Measurements from ENCODE around the gene SPOCK1. TPM values are rescaled to one million over a fixed set of nuclear protein-coding genes. Genes with fewer than 3 reads are reported as not detected.

Gene SPOCK1
- total RNA-seq, 1 experiment from 2014 or later: 10.9 TPM

DNA sequence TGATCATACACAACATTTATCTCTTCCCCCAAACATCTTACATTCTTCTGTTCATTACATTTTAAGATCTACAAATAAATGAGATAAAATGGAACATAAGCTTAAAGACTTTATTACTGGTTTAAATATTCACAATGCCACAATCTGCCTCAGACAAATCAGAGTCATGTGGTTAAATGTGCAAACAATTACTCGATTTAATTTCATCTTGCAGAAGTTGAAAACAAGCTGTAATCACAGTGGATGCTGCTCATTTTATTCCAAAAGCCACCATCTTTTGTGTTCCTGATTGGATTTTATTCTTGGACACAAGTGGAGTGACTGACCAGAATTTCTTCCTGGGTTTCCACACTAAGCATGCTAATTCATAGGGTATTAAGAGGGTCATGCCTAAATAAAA is 33.2 kb downstream of the SPOCK1 start:
- no peaks in the 10 kb centered on the region for H4K20me1 ChIP-seq (ENCODE audit: control insufficient read depth, insufficient read depth, insufficient read length)
- H3K56ac ChIP-seq (ENCODE audit: insufficient read length, low read depth, low read length): no peak overlapping the region
- H3K23ac ChIP-seq (ENCODE audit: insufficient read length, low read depth, low read length): no peak overlapping the region
- no peak overlapping the region for H3K14ac ChIP-seq (ENCODE audit: insufficient read depth, low read length)
- Mint-ChIP-seq H3K4me3 (no peak overlapping the region), H3K36me3 (ENCODE audit: insufficient read depth in 1 of 3, low read depth in 3 of 3) (no peaks in the 10 kb centered on the region), H3K27me3 (ENCODE audit: low read depth) (no peaks in the 10 kb centered on the region), H3K27ac (no peak overlapping the region), H3K9me3 (no peaks in the 10 kb centered on the region), H3K4me1 (peaks cover 4 to 6% of the 10 kb centered on the region in 2 experiments)
- H3K4me1 ChIP-seq (ENCODE audit: insufficient read depth, low read length): no peaks in the 10 kb centered on the region
- H3K9ac ChIP-seq (ENCODE audit: extremely low read depth, insufficient read length, low read length): no peak overlapping the region
- no peak overlapping the region for H2BK15ac ChIP-seq (ENCODE audit: low read depth, low read length)
- no peak overlapping the region for H3K18ac ChIP-seq (ENCODE audit: insufficient read length, low read depth, low read length)
- no peak overlapping the region for H3K4ac ChIP-seq (ENCODE audit: low read depth, low read length)
- H3K4me2 ChIP-seq (ENCODE audit: insufficient read depth, insufficient read length, low read length): no peak overlapping the region
- H3K79me2 ChIP-seq (ENCODE audit: insufficient read depth, low read length): no peaks in the 10 kb centered on the region
- no peak overlapping the region for H2BK20ac ChIP-seq (ENCODE audit: low read depth, low read length, poor library complexity, severe bottlenecking)
- H2BK5ac ChIP-seq (ENCODE audit: insufficient read length, low read length): no peak overlapping the region
- TF ChIP-seq CTCF (conservative IDR thresholded peaks at IDR 0.05): no peak
- no peak overlapping the region for H4K5ac ChIP-seq (ENCODE audit: insufficient read length, low read depth, low read length)
- no peak overlapping the region for H4K8ac ChIP-seq (replicated peaks; ENCODE audit: insufficient read length, low read depth, low read length)
- H3K9me3 ChIP-seq (ENCODE audit: control insufficient read depth, low read depth, low read length): no peaks in the 10 kb centered on the region
- H3K23me2 ChIP-seq (ENCODE audit: insufficient read length, low read depth, low read length, poor library complexity, severe bottlenecking): no peaks in the 10 kb centered on the region
- no peak overlapping the region for H2BK12ac ChIP-seq (ENCODE audit: insufficient read length, low read depth, low read length)
- H3K27me3 ChIP-seq (ENCODE audit: insufficient read depth, low read length): no peaks in the 10 kb centered on the region
- no peak overlapping the region for H2BK120ac ChIP-seq (ENCODE audit: low read depth, low read length, poor library complexity, severe bottlenecking)
- H4K91ac ChIP-seq (ENCODE audit: insufficient read length, low read depth, low read length): no peak overlapping the region
- no peak overlapping the region for H3K27ac ChIP-seq (ENCODE audit: insufficient read length, low read depth, low read length)
- no CpG with 5 or more reads among the region's 1 CpG for WGBS (ENCODE audit: extremely low coverage, insufficient read length, low lambda C conversion rate)
- no peak overlapping the region for H3T11ph ChIP-seq (ENCODE audit: low read length)
- no peak for DNase-seq
- H2AFZ ChIP-seq (ENCODE audit: low read length): no peak overlapping the region
- no peak overlapping the region for H2AK5ac ChIP-seq (ENCODE audit: insufficient read length, low read length)
- H3K79me1 ChIP-seq (ENCODE audit: insufficient read depth, low read depth, low read length, poor library complexity, severe bottlenecking): no peaks in the 10 kb centered on the region

Data from H9 (cell line).